Glomerular endothelial cell (primary cell): Measurements from ENCODE around the gene BICDL1. TPM values are rescaled to one million over a fixed set of nuclear protein-coding genes. Genes with fewer than 3 reads are reported as not detected.

Experiments
- DNase-seq: peaks from one replicate; pipeline ENCODE4 v3.0.0-alpha.2; 2011; ENCODE audit warnings: low read depth, low spot score; ENCODE audit errors: extremely low read depth
- total RNA-seq: library from RNA; depleted of rRNA; stranded (reverse); fragments of >200 nt; gene quantifications from 2 replicates; pipeline ENCODE4 v1.2.3, GENCODE V29; 2015

The BICDL1 gene
- total RNA-seq, 1 donor from 2014 or later: 0.70 TPM

DNA sequence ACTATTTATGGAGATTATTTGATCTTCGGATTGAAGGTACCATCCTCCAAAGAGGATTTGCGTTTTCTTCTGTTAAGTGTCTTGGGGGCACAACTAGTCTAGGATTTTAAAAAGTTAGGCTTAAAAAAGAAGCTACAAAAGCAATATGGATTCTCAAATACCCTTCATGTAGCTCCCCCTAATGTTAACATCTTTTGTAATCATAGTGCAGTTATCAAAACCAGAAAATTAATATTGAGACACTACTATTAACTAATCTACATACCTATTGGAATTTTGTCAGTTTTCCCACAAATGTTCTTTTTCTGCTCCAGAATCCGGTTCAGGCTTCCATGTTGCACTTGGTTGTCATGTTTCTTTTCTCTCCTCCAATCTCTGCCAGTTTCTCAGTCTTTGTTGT, 62.5 kb downstream of the BICDL1 start:
- DNase-seq: no peak

DNA sequence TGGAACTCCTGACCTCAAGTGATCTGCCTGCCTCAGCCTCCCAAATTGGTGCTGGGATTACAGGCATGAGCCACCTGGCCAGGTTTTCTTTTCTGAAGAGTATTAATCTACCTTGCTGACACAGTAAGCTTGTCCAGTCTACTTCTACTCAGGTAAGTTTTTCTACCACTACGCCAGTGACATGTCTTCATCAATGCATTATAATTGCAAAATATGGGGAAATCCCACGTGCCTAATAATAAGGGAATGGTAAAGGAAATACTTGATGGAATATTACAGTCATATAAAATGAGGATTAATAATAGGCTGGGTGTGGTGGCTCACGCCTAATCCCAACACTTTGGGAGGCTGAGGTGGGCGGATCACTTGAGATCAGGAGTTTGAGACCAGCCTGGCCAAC, 65.3 kb downstream of the BICDL1 start:
- DNase-seq: no peak

DNA sequence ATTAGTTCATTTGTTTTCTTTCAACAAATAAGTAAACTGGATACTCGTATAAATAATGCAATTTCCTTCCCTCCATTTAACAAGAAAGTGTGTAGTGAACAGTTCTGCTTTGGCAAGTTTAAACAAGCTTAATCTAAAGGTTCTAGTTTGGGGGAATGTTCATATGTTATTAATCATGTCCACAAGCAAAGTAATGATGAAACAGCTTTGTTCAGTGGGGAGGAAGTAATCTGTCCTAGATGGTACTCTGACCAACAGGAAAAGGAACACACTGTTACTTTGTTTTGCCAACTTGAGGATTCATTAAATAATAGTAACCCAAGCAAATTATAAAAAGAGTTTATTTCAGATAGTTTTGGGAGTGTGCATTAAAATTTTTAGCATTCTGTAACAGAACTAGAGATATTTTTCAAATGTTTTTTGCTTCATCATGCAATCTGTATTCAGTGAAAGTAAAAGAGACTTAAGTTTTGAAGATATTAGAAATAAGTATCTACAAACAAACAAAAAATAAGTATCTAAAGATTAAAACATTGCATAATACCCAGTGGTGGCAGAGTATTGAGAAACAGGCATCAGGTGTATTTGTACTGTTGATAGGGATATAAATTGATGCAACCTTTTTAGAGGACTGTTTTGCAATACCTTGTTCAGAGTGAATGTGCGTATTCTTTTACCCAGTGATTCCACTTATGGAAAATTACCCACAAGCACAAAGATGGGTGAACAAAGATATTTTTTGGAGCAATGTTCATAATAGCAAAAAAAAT, 66.4 kb downstream of the BICDL1 start:
- DNase-seq: no peak

DNA sequence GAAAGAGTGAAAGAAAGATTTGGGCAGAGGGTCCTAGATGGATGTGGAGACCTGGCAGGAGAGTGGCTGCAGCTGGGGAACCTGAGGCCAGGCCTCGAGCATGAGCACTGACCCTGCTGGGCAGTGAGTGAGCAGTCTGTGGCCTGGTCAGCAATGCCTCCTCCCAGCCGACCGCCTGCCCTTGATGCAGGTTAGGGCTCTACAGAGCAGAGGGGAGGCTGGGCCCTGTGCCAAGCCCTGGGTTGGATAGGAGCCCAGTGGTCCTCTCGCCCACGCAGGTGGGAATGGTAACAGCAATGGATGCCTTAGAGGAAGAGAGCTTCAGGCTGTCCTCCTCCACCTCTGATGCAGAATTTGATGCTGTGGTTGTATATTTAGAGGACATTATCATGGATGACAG, 67.7 kb downstream of the BICDL1 start:
- DNase-seq: no peak

DNA sequence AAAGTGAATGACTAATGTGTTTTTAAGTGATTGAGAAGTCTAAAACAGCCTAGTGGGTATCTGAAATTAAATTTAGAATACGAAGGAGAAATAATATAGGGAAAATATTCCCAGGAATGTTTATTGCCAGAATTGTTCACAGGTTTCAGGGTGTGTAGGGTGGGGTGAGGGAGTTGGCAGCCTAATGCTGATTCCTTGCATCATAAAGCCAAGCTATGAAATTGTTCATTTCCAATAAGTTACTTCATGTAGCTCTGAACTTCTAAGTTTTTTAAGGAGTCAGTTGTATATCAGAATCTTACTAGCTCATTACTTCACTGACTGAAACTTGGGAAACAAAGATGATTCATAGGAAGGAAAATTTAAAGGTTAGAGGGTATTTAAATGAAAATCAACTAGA, 71.2 kb downstream of the BICDL1 start:
- no peak for DNase-seq

DNA sequence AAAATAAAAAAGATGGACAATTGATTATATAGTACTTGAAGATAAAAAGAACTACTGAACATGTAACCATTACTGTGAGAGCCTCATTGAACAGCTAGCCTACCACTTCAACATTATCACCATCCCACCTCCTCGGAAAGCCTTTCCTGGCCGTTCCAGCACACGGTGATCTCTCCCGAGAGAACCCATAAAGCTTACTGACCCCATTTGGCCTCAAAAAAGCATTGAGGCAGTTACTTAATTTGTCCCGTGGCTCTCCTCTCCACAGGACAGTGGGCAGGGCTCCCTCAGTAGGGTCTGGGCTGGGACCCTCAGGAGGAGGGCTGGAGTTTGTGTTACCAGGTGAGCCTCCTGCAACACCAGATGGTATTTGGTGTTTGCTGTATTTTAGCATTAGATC, 71.7 kb downstream of the BICDL1 start:
- DNase-seq: no peak

DNA sequence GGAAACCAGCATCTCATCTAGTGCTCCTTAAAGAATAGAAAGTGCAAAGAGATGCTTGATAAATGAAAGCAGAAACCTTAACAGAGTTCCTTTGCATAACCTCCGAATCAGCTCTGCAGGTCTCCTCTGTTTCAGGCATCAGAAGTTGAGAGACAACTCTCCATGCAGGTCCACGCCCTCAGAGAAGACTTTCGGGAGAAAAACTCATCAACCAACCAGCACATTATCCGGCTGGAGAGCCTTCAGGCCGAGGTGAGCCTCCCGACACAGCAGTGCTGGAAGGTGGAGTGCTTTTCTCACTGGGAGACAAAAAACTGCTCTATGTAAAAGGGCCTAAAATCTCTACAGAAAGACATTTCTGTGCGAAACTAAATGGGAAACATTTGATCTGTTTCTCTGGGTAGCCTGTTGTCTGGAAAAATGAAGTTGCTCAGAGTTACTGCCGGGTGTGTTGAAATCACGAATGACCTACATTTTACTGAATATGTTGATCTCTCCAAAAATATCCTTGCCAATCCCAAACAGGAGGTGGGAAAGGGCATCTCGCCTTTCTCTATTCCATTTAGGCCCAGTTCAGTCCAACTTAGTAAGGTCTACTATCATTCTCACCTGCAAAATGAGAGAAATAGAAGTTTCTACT, 72.7 kb downstream of the BICDL1 start:
- no peak for DNase-seq

DNA sequence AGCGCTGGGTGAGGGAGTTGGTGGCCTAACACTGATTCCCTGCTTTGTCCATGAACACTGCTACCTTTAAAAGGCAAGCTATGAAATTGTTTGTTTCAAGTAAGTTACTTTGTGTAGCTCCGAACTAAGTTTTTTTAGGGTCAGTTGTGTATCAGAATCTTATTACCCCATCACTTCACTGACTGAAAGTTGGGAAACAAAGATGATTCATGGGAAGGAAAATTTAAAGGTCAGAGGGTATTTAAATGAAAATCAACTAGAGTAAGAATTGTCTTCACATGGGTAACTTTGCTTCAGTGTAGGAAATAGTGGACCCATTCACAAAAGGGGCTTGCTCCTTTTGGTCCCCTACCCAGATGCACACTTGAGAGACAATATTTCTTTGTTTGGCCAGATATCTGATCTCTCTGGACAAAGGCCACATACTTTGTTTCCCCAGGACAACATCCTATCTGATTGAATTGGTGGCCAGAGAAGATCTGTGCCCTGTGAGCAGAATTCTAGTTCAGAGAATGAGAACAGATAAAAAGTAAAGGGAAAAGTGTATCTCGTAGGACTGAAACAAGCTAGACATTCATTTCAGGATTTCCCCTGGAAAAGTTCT, 74.0 kb downstream of the BICDL1 start:
- DNase-seq: no peak

DNA sequence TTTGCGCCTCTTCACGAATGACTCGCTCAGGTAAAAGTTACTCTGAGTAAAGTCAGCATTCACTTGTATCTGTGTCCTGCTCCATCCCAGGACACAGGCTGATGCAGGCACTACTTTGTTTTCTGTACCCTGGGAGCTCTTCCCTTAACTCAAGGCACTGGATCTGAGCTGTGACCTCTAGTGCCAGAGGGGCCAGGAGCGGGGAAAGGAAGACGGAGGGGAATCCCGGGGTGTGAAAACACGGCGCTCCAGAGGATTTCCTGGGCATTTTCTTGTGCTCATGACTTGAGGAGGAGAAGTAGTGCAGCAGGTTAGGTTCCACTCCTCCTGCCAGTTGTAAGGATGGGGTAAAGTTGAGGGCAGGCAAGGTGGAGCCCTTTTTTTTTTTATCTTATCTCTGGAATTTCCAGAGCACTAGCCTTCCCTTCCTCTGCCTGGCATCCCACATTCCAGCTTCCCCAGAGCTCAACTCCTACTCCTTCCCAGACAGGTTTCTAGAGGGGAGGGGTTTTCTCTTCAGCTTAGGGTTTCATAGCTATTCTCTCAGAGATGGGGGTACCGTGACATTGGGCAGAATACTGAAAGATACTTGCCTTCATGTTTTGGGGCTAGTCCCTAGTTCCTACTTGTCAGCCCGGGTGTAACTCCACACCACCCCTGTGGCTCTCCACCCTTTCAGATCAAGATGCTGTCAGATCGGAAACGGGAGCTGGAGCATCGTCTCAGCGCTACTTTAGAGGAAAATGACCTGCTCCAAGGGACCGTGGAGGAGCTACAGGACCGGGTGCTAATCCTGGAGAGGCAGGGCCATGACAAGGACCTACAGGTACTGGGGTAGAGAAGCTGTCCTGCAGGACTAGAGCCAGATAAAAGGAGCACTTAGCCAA, 75.3 kb downstream of the BICDL1 start:
- DNase-seq: no peak

DNA sequence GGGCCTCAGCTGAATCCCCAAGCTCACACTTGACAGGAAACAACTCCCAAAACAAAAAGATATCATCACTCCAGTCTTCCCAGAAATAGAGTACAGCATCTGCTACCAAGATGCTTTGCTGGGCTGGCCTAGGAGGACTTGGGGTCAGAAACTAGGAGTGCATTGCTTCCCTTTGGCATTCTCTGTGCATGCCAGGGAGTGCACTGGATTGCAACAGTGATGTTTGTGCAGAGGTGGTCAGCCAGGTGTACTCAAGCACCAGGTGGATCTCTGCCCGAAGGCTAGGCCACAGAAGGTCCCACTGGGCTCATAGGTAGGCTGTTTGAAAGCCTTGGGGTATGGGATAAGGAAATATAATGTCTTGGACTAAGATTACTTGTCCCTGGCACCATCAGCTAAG, 76.4 kb downstream of the BICDL1 start:
- no peak for DNase-seq

DNA sequence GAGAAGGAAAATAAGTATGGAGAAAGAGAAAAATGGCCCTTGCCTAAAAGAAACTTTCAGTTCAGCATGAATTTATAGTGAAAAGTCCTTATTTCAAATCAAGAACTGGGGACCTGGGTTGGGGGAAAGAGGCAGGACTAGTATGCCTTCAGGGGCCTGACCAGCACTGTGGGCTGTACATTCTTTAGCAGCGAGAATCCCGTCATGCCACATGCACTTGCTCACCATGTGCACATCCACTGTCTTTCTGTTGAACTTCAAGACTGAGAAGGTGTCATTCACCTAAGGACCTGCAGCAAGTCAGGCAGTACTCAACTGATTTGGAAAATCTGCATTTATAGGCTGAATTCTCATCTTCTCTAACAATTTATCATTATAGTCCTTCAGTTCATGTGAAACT, 77.3 kb downstream of the BICDL1 start:
- DNase-seq: no peak

DNA sequence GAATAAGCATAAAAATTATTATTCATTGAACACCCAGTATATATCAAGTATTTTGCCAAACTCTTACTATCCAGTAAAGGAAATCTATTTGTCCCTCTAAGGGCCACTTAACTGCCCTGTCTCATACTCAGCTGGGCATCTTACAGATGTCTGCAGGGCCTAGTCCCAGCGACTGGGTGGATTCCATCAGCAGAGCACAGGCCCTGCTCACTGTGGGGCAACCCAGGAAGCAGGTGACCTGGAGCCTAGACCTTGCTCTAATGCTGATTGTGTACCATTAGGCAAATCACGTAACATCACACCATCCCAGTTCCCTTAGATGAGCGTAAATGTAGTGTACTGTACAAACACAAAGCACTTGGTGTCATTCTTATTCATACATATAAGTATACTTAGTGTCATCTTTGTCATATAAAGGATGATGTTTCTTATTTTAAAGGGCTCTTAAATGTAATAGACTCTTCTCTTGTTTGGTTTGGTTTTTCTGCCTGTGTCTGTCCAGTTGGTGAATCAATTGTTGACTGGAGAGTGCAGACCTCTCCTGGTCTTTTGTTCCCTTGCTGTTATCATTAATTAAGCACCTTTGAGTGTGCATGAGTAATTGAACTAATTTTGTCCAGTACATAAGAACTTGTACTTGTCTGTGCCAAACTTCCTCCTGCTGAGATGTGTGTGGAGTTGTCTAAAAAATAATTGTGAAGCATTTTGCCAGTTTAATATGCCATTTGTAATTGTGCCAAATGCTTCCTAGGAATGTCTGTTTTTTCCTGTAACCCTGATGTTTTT, 78.2 kb downstream of the BICDL1 start:
- DNase-seq: no peak

DNA sequence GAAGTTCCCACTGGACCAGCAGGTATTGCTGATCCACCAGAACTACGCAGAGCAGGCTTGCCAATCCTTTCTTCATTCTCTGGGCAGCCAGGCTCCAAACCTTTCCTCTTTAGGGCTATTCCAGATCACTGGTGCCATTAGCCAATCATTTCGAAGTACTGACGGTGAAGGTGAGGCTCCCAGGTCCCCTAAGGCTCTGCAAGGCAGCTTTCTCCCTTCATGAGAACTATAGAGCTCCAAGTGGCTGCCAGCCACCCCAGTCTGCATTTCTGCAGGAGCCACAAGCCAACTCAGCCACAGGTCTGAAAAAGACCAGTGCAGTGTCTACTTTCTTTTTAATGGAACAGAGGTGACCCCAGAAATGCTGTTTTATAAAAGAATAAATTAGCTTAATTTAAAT, 78.9 kb downstream of the BICDL1 start:
- no peak for DNase-seq

DNA sequence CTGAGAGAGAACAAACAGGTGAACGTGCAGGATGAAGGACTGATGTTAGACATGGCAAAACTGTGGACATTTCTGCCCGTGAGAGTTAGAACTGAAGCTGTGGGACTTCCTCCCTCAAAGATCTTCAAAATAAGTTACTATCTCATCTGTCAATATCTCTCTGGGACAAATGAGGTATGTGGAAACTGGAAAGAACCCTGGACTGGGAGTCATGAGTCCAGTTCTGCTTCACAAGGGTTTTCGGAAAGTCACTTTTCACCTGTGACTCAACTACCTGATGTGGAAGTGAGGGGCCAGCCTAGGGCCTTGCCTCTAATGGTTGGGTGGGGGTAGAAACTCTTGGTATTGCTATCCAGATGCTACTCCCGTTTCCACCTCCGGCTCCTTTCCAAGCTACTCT, 80.2 kb downstream of the BICDL1 start:
- no peak for DNase-seq

DNA sequence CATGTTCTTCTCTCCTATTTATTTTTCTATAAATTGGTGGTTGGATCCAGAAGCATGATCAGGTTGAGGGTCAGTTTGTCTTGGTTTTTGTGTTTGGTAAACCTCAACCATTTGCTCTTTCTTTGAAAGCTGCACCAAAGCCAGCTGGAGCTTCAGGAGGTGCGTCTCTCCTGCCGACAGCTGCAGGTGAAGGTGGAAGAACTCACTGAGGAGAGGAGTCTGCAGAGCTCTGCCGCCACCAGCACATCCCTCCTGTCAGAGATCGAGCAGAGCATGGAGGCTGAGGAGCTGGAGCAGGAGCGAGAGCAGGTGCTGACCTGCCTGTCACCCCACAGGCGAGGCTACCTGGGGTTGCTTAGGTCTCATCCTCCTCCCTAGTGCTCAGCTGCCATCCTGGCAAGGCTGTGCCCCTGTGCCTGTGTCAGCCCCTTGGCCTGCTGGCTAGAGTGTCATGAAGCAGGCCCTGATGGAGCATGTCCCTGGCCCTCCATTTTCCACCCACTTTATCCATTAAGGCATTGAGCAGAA, 82.5 kb downstream of the BICDL1 start:
- no peak for DNase-seq

DNA sequence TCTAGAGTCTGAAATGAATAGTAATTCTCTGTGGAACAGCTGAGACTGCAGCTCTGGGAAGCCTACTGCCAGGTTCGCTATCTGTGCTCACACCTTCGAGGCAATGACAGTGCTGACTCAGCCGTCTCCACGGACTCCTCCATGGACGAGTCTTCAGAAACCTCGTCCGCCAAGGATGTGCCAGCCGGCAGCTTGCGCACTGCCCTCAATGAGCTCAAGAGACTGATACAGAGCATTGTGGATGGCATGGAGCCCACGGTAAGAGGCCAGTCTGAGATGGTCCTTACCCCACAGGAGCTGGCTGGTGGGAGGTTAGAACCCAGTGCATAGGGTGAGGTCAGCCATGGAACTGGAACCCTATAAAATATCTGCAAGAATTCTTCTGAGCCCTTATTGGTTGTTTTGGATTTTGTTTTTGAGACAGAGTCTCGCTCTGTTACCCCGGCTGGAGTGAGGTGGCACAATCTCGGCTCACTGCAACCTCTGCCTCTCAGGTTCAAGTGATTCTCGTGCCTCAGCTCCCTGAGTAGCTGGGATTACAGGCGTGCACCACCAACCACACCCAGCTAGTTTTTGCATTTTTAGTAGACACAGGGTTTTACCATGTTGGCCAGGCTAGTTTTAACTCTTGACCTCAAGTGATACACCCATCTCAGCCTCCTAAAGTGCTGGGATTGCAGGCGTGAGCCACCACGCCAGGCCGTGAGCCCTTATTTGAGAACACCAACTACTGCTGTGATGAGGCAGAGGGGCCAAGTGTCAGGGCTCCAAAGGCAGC, 83.6 kb downstream of the BICDL1 start:
- no peak for DNase-seq

DNA sequence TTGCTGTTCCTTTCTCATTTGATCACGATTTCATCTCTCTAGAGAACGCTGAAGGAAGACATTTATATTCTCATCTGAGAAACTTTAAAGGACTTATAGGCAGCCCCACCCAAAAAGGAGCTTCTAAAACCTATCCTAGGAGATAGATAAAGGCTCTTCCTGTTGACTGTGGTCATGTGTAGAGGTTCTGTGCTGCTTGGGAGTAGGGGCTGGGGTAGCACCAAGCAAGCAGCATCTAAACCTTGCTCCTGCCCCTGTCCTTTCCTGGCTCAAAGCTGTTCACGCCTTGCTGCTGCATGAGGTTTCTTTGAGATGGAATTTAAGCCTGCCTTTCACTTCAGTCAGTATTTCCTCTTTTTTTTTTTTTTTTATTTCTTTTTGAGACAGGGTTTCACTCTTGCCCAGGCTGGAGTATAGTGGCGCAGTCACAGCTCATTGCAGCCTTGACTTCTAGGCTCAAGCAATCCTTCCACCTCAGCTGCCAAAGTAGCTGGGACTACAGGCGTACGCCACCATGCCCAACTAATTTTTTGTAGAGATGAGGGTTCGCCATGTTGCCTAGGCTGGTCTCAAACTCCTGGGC, 86.1 kb downstream of the BICDL1 start:
- DNase-seq: no peak

DNA sequence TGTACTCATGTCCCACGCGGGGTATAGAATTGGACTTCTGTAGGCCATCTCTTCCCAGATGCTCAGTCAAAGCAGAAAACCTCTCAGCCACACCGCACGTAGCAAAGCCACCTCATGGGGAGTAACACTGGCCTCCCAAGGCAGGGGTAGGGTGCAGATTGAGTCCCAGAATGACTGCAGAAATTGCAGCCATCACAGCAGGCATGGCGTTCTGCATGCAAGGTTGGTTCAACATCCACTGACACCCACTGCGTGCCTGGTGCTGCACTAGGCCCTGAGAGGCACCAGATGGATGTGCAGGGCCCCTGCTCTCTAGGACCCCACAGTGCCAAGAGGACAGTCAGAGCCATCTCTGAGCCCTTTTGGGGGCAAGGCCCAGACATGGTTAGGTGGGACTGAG, 87.6 kb downstream of the BICDL1 start:
- DNase-seq: no peak

DNA sequence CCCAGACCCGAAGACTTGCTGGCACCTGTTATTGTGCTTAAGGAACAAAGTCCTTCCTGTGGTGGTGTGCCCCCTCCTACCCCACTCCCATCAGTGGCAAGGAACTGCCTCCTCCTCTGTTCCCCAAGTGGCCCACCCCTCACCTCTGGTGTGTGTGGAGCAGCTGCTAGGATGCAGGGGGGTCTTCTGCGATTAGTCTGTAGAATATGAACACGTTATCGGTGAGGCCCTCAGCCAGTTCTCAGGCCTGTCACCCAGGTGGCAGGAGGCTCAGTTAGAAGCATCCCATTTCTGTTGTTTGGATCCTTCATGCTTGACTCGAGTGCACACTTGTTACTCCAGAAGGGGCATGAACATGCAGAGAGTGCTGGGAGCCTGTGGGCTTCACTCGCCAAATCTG, 88.2 kb downstream of the BICDL1 start:
- DNase-seq: no peak
